ENCODE results near the gene COLEC12.

Gene COLEC12

GRCh38 chr18:360676-361075 is 139.8 kb downstream of the COLEC12 start:
- DNase-seq (ENCODE audit: low spot score) = no peak

GRCh38 chr18:356778-357177 is 143.7 kb downstream of the COLEC12 start:
- no peak for DNase-seq (ENCODE audit: low spot score)

- no peak for DNase-seq (ENCODE audit: low spot score)
Measured at GRCh38 chr18:355678-356077, 144.8 kb downstream of the COLEC12 start.

GRCh38 chr18:354471-354870 is 146.0 kb downstream of the COLEC12 start:
- no peak for DNase-seq (ENCODE audit: low spot score)

GRCh38 chr18:354003-354402 is 146.5 kb downstream of the COLEC12 start:
- DNase-seq (ENCODE audit: low spot score) = no peak

- no peak for DNase-seq (ENCODE audit: low spot score)
Measured at GRCh38 chr18:352438-352837, 148.1 kb downstream of the COLEC12 start.

GRCh38 chr18:350953-351572 is 149.4 kb downstream of the COLEC12 start:
- no peak for DNase-seq (ENCODE audit: low spot score)

- DNase-seq (ENCODE audit: low spot score) = no peak
Measured at GRCh38 chr18:346600-346999, 153.9 kb downstream of the COLEC12 start.

- no peak for DNase-seq (ENCODE audit: low spot score)
Measured at GRCh38 chr18:341102-341501, 159.4 kb downstream of the COLEC12 start.

GRCh38 chr18:340044-340443 is 160.5 kb downstream of the COLEC12 start:
- no peak for DNase-seq (ENCODE audit: low spot score)

- no peak for DNase-seq (ENCODE audit: low spot score)
Measured at GRCh38 chr18:339200-339599, 161.3 kb downstream of the COLEC12 start.

- no peak for DNase-seq (ENCODE audit: low spot score)
Measured at GRCh38 chr18:336713-337112, 163.8 kb downstream of the COLEC12 start.

- no peak for DNase-seq (ENCODE audit: low spot score)
Measured at GRCh38 chr18:335733-336132, 164.8 kb downstream of the COLEC12 start.

GRCh38 chr18:334575-335132 is 165.8 kb downstream of the COLEC12 start:
- DNase-seq (ENCODE audit: low spot score) = no peak

- no peak for DNase-seq (ENCODE audit: low spot score)
Measured at GRCh38 chr18:332721-333510, 167.6 kb downstream of the COLEC12 start.

GRCh38 chr18:332007-332406 is 168.5 kb downstream of the COLEC12 start:
- DNase-seq (ENCODE audit: low spot score) = no peak

- DNase-seq (ENCODE audit: low spot score) = no peak
Measured at GRCh38 chr18:331221-331821, 169.2 kb downstream of the COLEC12 start.

GRCh38 chr18:328928-329327 is 171.6 kb downstream of the COLEC12 start:
- no peak for DNase-seq (ENCODE audit: low spot score)

GRCh38 chr18:326846-327245 is 173.7 kb downstream of the COLEC12 start:
- no peak for DNase-seq (ENCODE audit: low spot score)

- DNase-seq (ENCODE audit: low spot score) = no peak
Measured at GRCh38 chr18:323253-323622, 177.3 kb downstream of the COLEC12 start.

- no peak for DNase-seq (ENCODE audit: low spot score)
Measured at GRCh38 chr18:321865-322467, 178.5 kb downstream of the COLEC12 start.

- DNase-seq (ENCODE audit: low spot score) = no peak
Measured at GRCh38 chr18:320155-320554, 180.3 kb downstream of the COLEC12 start.

GRCh38 chr18:319720-320119 is 180.8 kb downstream of the COLEC12 start:
- DNase-seq (ENCODE audit: low spot score) = no peak
